Liver (tissue), 9 donors: ENCODE measurements around the gene NUP93. TPM values are rescaled to one million over a fixed set of nuclear protein-coding genes. Genes with fewer than 3 reads are reported as not detected.

Experiments used
- DNase-seq: peaks from one replicate; pipeline ENCODE4 v3.0.0-alpha.2; 2017; ENCODE audit warnings: low spot score
- H3K27ac ChIP-seq, 2 donors: one replicate each; pipeline ENCODE4 v1.7.0; 2013; ENCODE audit warnings: inconsistent platforms in 2 of 2, low read length in 2 of 2, control low read depth in 1 of 2, low read depth in 1 of 2, mild to moderate bottlenecking in 1 of 2
- H3K27me3 ChIP-seq, 4 donors: one replicate each; pipeline versions ENCODE4 v1.6.1 to v1.7.0; 2013; ENCODE audit warnings: low read length in 3 of 4, inconsistent platforms in 1 of 4, mild to moderate bottlenecking in 1 of 4, moderate library complexity in 1 of 4; ENCODE audit not compliant: control insufficient read depth in 4 of 4, insufficient read depth in 4 of 4
- H3K36me3 ChIP-seq, 4 donors: one replicate each; pipeline versions ENCODE4 v1.6.1 to v1.7.0; 2013; ENCODE audit warnings: low read length in 3 of 4, mild to moderate bottlenecking in 3 of 4, low read depth in 1 of 4, moderate library complexity in 1 of 4; ENCODE audit not compliant: control insufficient read depth in 4 of 4, insufficient read depth in 3 of 4
- H3K4me1 ChIP-seq, 4 donors: one replicate each; pipeline versions ENCODE4 v1.6.1 to v1.7.0; 2013; ENCODE audit warnings: low read length in 3 of 4, mild to moderate bottlenecking in 3 of 4, moderate library complexity in 1 of 4; ENCODE audit not compliant: control insufficient read depth in 4 of 4, insufficient read depth in 4 of 4
- H3K4me3 ChIP-seq, 3 donors: one replicate each; pipeline versions ENCODE4 v1.6.1 to v1.7.0; 2013; ENCODE audit warnings: low read length in 3 of 3, control low read depth in 1 of 3, low read depth in 1 of 3, mild to moderate bottlenecking in 1 of 3
- H3K9ac ChIP-seq, 2 donors: one replicate each; pipeline ENCODE4 v1.7.0; 2013; ENCODE audit warnings: low read length in 2 of 2, mild to moderate bottlenecking in 2 of 2, moderate library complexity in 2 of 2, control low read depth in 1 of 2, low read depth in 1 of 2
- H3K9me3 ChIP-seq, 4 donors: one replicate each; pipeline versions ENCODE4 v1.6.1 to v1.7.0; 2013; ENCODE audit warnings: low read length in 3 of 4; ENCODE audit not compliant: control insufficient read depth in 4 of 4
- EGR1 ChIP-seq, 2 donors: IDR thresholded peaks; 2 replicates each; pipeline ENCODE4 v1.6.1; 2016 to 2018; ENCODE audit warnings: antibody characterized with exemption in 2 of 2, low read depth in 2 of 2
- FOXA1 ChIP-seq: IDR thresholded peaks from 2 replicates; pipeline ENCODE4 v1.6.1; 2016; ENCODE audit warnings: antibody characterized with exemption
- FOXA2 ChIP-seq: IDR thresholded peaks from 2 replicates; pipeline ENCODE4 v1.6.1; 2016; ENCODE audit warnings: antibody characterized with exemption
- GABPA ChIP-seq, 2 donors: IDR thresholded peaks in 1 of 2; conservative IDR thresholded peaks in 1 of 2; 2 replicates each; pipeline ENCODE4 v1.6.1; 2016; ENCODE audit warnings: antibody characterized with exemption in 2 of 2, mild to moderate bottlenecking in 1 of 2, moderate library complexity in 1 of 2
- HNF4A ChIP-seq, 2 donors: conservative IDR thresholded peaks; 2 replicates each; pipeline ENCODE4 v1.6.1; 2016; ENCODE audit warnings: antibody characterized with exemption in 2 of 2, mild to moderate bottlenecking in 2 of 2
- HNF4G ChIP-seq: IDR thresholded peaks from 2 replicates; pipeline ENCODE4 v1.6.1; 2016; ENCODE audit warnings: antibody characterized with exemption
- JUND ChIP-seq, 2 donors: IDR thresholded peaks; 2 replicates each; pipeline ENCODE4 v1.6.1; 2016; ENCODE audit warnings: antibody characterized with exemption in 2 of 2
- NR2F2 ChIP-seq: IDR thresholded peaks from 2 replicates; pipeline ENCODE4 v1.6.1; 2016; ENCODE audit warnings: antibody characterized with exemption
- RAD21 ChIP-seq, 2 donors: IDR thresholded peaks; 2 replicates each; pipeline ENCODE4 v1.6.1; 2016; ENCODE audit warnings: antibody characterized with exemption in 2 of 2, mild to moderate bottlenecking in 2 of 2
- RXRA ChIP-seq, 2 donors: IDR thresholded peaks; 2 replicates each; pipeline ENCODE4 v1.6.1; 2017 to 2018; ENCODE audit warnings: antibody characterized with exemption in 2 of 2, mild to moderate bottlenecking in 1 of 2
- SP1 ChIP-seq: IDR thresholded peaks from 2 replicates; pipeline ENCODE4 v1.6.1; 2018; ENCODE audit warnings: antibody characterized with exemption, mild to moderate bottlenecking
- TAF1 ChIP-seq: conservative IDR thresholded peaks from 2 replicates; pipeline ENCODE4 v1.6.1; 2016; ENCODE audit warnings: antibody characterized with exemption, mild to moderate bottlenecking
- YY1 ChIP-seq: IDR thresholded peaks from 2 replicates; pipeline ENCODE4 v1.6.1; 2016; ENCODE audit warnings: antibody characterized with exemption, mild to moderate bottlenecking
- WGBS: extraction: QIAGEN DNeasy Blood & Tissue Kit; methylation state at CpG from one replicate; pipeline ENCODE4 v1.1.7; 2013; 5-methylcytosine and 5-hydroxymethylcytosine counted together
- polyA plus RNA-seq, 2 donors: library from polyadenylated mRNA; stranded (reverse) in 1 of 2; unstranded in 1 of 2; fragments of 200-250 nt in 1 of 2; fragments of >200 nt in 1 of 2; fragmentation: Nextera tagmentation in 1 of 2; extraction: Ambion mirVana in 1 of 2; gene quantifications; one replicate each; pipeline versions ENCODE4 v1.2.1 to v1.2.3, GENCODE V29; 2013 to 2015
- total RNA-seq, 2 donors: library from RNA; depleted of rRNA; stranded (reverse); fragments of >200 nt; gene quantifications; one replicate each; pipeline ENCODE4 v1.2.3, GENCODE V29; 2014
- TF ChIP-seq, protein P1 (sequence below): IDR thresholded peaks from 2 replicates; pipeline ENCODE4 v1.6.1; 2016; ENCODE audit warnings: antibody characterized with exemption
- TF ChIP-seq, protein P2 (sequence below): fragments of 150-350 bp; IDR thresholded peaks from 2 replicates; pipeline ENCODE4 v1.5.1; 2017; ENCODE audit warnings: improper control_type of control experiment, low read depth, low read length; ENCODE audit not compliant: missing input control
- TF ChIP-seq, protein P3 (sequence below): IDR thresholded peaks from 2 replicates; pipeline ENCODE4 v1.6.1; 2016; ENCODE audit warnings: antibody characterized with exemption, mild to moderate bottlenecking
- TF ChIP-seq, protein P4 (sequence below): IDR thresholded peaks from 2 replicates; pipeline ENCODE4 v1.6.1; 2016; ENCODE audit warnings: antibody characterized with exemption
- TF ChIP-seq, protein P5 (sequence below): IDR thresholded peaks from 2 replicates; pipeline ENCODE4 v1.6.1; 2016; ENCODE audit warnings: antibody characterized with exemption
- donor health status: healthy.
- donor health status: healthy.
- donor health status: healthy.
- donor health status: healthy.
- donor health status: healthy.

NUP93 gene
- total and polyA plus RNA-seq, 4 donors = 8.2 to 31.8 (median 9.8) TPM

DNA sequence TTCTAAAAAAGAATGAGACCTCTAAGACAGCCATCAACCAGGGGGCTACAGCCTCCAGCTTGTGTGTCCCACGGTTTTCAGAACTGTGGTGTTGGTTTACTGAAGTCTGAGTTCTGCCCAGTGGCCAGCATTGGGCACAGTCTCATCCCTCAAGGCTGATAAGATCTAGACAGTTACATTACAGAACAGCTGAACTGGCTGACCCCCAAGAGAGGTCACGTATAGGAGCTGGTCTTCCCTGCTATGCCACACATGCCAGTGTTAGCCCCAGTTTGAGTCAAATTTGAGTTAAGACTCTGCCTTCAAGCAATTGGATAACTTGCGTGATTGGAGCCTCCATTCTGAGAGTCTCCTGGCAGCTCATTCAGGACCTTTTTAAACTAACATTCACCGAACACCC lies 14.8 kb upstream of the NUP93 start:
- Histone ChIP-seq H3K27ac (no peak overlapping the region), H3K27me3 (no peaks in the 10 kb centered on the region), H3K4me1 (no peaks in the 10 kb centered on the region), H3K4me3 (no peak overlapping the region), H3K9ac (no peak overlapping the region), H3K9me3 (no peaks in the 10 kb centered on the region), H3K36me3 (no peaks in the 10 kb centered on the region)
- WGBS = 85% methylated on average over 4 of the region's 4 CpGs
- DNase-seq = no peak
- TF ChIP-seq HNF4A (conservative IDR thresholded peaks at IDR 0.05) = no peak
- no peak for TF ChIP-seq HNF4G
- TF ChIP-seq JUND (IDR thresholded peaks at IDR 0.05) = no peak
- TF ChIP-seq FOXA2 = no peak
- TF ChIP-seq, protein P1, sequence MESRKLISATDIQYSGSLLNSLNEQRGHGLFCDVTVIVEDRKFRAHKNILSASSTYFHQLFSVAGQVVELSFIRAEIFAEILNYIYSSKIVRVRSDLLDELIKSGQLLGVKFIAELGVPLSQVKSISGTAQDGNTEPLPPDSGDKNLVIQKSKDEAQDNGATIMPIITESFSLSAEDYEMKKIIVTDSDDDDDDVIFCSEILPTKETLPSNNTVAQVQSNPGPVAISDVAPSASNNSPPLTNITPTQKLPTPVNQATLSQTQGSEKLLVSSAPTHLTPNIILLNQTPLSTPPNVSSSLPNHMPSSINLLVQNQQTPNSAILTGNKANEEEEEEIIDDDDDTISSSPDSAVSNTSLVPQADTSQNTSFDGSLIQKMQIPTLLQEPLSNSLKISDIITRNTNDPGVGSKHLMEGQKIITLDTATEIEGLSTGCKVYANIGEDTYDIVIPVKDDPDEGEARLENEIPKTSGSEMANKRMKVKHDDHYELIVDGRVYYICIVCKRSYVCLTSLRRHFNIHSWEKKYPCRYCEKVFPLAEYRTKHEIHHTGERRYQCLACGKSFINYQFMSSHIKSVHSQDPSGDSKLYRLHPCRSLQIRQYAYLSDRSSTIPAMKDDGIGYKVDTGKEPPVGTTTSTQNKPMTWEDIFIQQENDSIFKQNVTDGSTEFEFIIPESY = no peak
- TF ChIP-seq NR2F2 = no peak
- TF ChIP-seq SP1 = no peak
- no peak for TF ChIP-seq EGR1 (IDR thresholded peaks at IDR 0.05; ENCODE audit: low read depth in 2 of 2)
- TF ChIP-seq, protein P2, sequence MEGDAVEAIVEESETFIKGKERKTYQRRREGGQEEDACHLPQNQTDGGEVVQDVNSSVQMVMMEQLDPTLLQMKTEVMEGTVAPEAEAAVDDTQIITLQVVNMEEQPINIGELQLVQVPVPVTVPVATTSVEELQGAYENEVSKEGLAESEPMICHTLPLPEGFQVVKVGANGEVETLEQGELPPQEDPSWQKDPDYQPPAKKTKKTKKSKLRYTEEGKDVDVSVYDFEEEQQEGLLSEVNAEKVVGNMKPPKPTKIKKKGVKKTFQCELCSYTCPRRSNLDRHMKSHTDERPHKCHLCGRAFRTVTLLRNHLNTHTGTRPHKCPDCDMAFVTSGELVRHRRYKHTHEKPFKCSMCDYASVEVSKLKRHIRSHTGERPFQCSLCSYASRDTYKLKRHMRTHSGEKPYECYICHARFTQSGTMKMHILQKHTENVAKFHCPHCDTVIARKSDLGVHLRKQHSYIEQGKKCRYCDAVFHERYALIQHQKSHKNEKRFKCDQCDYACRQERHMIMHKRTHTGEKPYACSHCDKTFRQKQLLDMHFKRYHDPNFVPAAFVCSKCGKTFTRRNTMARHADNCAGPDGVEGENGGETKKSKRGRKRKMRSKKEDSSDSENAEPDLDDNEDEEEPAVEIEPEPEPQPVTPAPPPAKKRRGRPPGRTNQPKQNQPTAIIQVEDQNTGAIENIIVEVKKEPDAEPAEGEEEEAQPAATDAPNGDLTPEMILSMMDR = no peak

DNA sequence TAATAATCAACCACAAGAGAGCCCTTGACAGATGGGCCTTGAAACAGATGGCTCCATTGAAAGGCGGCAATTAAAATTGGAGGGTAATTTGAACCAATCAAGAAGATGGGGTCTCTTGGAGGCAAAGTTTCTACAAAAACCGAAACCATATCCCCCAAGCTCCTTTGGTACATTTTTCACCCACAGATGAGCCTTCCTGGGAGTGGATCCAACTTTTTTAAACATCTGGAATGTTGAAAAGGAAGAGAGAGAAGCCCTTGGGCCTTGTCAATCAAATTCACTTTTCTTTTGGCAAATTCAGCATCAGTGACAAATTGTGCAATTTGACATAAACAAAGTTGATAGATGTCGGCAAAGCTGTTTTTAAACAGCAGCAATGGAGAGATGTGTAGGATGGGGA lies 13.2 kb upstream of the NUP93 start:
- DNase-seq = no peak
- H3K9ac ChIP-seq = no peak overlapping the region
- H3K4me1 ChIP-seq = no peaks in the 10 kb centered on the region
- TF ChIP-seq, protein P3, sequence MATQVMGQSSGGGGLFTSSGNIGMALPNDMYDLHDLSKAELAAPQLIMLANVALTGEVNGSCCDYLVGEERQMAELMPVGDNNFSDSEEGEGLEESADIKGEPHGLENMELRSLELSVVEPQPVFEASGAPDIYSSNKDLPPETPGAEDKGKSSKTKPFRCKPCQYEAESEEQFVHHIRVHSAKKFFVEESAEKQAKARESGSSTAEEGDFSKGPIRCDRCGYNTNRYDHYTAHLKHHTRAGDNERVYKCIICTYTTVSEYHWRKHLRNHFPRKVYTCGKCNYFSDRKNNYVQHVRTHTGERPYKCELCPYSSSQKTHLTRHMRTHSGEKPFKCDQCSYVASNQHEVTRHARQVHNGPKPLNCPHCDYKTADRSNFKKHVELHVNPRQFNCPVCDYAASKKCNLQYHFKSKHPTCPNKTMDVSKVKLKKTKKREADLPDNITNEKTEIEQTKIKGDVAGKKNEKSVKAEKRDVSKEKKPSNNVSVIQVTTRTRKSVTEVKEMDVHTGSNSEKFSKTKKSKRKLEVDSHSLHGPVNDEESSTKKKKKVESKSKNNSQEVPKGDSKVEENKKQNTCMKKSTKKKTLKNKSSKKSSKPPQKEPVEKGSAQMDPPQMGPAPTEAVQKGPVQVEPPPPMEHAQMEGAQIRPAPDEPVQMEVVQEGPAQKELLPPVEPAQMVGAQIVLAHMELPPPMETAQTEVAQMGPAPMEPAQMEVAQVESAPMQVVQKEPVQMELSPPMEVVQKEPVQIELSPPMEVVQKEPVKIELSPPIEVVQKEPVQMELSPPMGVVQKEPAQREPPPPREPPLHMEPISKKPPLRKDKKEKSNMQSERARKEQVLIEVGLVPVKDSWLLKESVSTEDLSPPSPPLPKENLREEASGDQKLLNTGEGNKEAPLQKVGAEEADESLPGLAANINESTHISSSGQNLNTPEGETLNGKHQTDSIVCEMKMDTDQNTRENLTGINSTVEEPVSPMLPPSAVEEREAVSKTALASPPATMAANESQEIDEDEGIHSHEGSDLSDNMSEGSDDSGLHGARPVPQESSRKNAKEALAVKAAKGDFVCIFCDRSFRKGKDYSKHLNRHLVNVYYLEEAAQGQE = no peak
- TF ChIP-seq GABPA (IDR thresholded peaks at IDR 0.05 in 1 of 2, conservative IDR thresholded peaks at IDR 0.05 in 1 of 2) (no peak), FOXA2 (no peak), YY1 (no peak), HNF4A (conservative IDR thresholded peaks at IDR 0.05) (no peak), RAD21 (IDR thresholded peaks at IDR 0.05) (no peak), RXRA (IDR thresholded peaks at IDR 0.05) (no peak), NR2F2 (no peak), FOXA1 (no peak), TAF1 (no peak), SP1 (no peak), EGR1 (IDR thresholded peaks at IDR 0.05; ENCODE audit: low read depth in 2 of 2) (no peak), HNF4G (no peak), JUND (IDR thresholded peaks at IDR 0.05) (no peak)
- TF ChIP-seq, protein P4, sequence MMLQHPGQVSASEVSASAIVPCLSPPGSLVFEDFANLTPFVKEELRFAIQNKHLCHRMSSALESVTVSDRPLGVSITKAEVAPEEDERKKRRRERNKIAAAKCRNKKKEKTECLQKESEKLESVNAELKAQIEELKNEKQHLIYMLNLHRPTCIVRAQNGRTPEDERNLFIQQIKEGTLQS = no peak
- TF ChIP-seq, protein P1 = no peak
- TF ChIP-seq, protein P5, sequence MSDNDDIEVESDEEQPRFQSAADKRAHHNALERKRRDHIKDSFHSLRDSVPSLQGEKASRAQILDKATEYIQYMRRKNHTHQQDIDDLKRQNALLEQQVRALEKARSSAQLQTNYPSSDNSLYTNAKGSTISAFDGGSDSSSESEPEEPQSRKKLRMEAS = no peak
- TF ChIP-seq, protein P2 = no peak
- H3K4me3 ChIP-seq = no peak overlapping the region
- no peaks in the 10 kb centered on the region for H3K9me3 ChIP-seq
- WGBS = 87% methylated on average over 3 of the region's 3 CpGs
- no peaks in the 10 kb centered on the region for H3K36me3 ChIP-seq
- H3K27me3 ChIP-seq = no peaks in the 10 kb centered on the region
- H3K27ac ChIP-seq = no peak overlapping the region
